ENCODE data around the gene MPHOSPH10.
"Not testable (repeated sequence)": the region's sequence is repeated elsewhere in the genome, so short reads cannot be mapped to it uniquely, and the experiment has no call there.

The MPHOSPH10 gene

DNA sequence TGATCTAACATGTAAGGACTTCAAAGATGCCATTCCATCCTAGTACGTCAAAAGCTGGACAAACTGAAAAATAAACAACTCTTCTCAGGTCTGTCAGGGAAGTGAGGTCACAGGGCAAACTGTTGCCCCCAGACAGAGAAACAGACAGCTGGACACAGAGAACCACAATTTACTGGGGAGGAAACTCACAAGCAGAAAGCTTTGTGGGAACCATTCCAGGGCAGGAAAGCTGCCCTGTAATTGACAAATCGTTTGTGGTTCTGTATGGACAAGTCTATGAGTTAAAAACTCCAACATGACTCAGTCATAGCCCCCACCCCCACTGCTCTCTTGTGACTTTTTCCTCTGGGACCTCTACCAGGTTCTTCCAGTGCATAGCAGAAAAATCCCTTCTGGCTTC, 28.8 kb upstream of the MPHOSPH10 start:
- DNase-seq (ENCODE audit: low read depth), result no peak
- H3K4me3 ChIP-seq (ENCODE audit: low read depth, low read length), result no peak overlapping the region
- TF ChIP-seq, protein P1, sequence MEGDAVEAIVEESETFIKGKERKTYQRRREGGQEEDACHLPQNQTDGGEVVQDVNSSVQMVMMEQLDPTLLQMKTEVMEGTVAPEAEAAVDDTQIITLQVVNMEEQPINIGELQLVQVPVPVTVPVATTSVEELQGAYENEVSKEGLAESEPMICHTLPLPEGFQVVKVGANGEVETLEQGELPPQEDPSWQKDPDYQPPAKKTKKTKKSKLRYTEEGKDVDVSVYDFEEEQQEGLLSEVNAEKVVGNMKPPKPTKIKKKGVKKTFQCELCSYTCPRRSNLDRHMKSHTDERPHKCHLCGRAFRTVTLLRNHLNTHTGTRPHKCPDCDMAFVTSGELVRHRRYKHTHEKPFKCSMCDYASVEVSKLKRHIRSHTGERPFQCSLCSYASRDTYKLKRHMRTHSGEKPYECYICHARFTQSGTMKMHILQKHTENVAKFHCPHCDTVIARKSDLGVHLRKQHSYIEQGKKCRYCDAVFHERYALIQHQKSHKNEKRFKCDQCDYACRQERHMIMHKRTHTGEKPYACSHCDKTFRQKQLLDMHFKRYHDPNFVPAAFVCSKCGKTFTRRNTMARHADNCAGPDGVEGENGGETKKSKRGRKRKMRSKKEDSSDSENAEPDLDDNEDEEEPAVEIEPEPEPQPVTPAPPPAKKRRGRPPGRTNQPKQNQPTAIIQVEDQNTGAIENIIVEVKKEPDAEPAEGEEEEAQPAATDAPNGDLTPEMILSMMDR (IDR thresholded peaks at IDR 0.05; ENCODE audit: control insufficient read depth, extremely low read depth, insufficient read depth), result no peak

DNA sequence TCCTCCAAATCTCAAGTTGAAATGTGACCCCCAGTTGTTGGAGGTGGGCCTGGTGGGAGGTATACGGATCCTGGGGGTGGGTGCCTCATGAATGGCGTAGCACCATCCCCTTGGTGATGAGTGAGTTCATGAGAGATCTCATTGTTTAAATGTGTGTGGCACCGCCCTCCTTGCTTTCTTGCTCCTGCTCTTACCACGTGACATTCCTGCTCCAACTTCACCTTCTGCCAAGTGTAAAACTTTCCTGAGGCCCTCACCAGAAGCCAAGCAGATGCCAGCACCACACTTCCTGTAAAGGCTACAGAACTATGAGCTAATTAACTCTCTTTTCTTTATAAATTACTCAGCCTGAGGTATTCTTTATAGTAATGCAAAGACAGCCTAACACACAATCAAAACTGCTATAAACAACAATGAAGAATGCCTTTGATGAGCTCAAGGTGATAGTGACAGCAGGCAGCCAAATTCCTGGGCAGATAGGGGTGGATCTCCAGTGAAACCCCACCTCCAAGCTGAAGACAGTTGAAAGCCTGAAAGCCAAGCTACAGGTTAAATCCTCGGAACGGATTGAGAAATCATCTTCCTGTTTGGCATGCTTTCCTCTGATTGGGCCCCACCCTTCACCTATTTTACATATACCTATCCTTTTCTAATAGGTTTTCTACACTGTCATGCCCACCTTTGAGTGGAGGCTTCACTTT, 27.3 kb upstream of the MPHOSPH10 start:
- TF ChIP-seq, protein P1 (IDR thresholded peaks at IDR 0.05; ENCODE audit: control insufficient read depth, extremely low read depth, insufficient read depth), result no peak
- no peak overlapping the region for H3K4me3 ChIP-seq (ENCODE audit: low read depth, low read length)
- no peak for DNase-seq (ENCODE audit: low read depth)

DNA sequence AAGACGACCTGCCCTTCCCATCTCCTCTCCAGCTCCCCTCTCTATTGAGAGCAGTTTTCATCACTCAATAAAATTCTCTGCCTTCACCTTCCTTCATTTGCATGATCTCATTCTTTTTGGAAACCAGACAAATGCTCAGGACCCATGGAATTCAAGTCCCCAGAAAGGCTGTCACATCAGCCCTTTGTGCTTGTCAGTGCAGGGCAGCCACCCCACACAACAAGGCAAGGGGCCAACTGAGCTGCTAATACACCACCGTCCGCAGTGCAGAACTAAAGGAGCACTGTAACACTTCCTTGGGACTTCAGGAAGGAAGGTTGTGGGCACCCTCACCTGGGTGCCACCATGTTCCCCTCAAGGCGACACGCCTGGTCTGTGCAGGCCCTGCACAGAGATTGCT, 26.6 kb upstream of the MPHOSPH10 start:
- no peak for DNase-seq (ENCODE audit: low read depth)
- H3K4me3 ChIP-seq (ENCODE audit: low read depth, low read length), result no peak overlapping the region
- TF ChIP-seq, protein P1 (IDR thresholded peaks at IDR 0.05; ENCODE audit: control insufficient read depth, extremely low read depth, insufficient read depth), result no peak

DNA sequence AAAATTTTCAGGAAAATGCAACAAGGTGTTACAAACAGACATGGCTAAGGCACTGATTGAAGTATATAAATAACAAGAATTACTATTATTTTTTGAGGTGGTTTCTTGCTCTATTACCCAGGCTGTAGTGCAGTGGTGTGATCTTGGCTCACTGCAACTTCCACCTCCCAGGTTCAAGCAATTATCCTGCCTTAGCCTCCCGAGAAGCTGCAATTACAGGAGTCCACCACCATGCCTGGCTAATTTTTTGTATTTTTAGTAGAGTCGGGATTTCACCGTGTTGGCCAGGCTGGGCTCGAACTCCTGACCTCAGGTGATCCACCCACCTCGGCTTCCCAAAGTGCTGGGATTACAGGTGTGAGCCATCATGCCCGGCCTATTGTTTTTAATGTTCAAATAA, 24.0 kb upstream of the MPHOSPH10 start:
- not testable (repeated sequence) for DNase-seq (ENCODE audit: low read depth); H3K4me3 ChIP-seq (ENCODE audit: low read depth, low read length)

DNA sequence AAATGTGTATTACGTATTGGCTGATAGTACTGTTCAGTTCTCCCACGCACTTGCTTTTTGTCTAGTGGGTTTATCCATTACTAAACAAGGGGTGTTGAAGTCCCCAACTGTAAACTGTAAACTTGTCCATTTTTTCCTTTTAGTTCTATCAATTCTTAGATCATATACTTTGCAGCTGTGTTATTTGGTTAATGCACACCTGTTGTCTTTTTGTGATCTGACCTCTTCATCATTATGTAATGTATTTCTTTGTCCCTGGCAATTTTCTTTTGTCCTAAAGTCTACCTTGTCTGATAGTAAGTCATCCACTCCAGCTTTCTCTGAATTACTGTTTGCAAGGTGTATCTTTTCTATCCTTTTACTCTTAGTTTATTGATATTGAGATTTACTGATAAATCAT, 22.3 kb upstream of the MPHOSPH10 start:
- H3K4me3 ChIP-seq (ENCODE audit: low read depth, low read length), result no peak overlapping the region
- no peak for DNase-seq (ENCODE audit: low read depth)
- TF ChIP-seq, protein P1 (IDR thresholded peaks at IDR 0.05; ENCODE audit: control insufficient read depth, extremely low read depth, insufficient read depth), result no peak

DNA sequence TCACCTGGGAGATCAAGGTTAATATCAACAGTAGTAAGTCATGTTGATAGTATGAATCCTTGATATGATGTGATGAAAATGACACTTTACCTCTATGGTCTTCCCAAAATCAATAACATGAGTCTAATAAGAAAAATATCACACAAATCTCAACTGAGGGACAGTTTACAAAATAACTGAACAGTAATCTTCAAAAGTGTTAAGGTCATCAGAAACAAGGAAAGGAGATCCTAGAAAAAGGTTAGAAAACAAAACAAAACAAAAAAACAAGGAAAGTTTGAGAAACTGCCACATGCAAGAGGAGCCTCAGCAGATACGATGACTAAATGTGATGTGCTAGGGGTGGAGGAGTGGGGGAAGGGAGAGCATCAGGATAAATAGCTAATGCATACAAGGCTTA, 16.6 kb upstream of the MPHOSPH10 start:
- no peak overlapping the region for H3K4me3 ChIP-seq (ENCODE audit: low read depth, low read length)
- TF ChIP-seq, protein P1 (IDR thresholded peaks at IDR 0.05; ENCODE audit: control insufficient read depth, extremely low read depth, insufficient read depth), result no peak
- no peak for DNase-seq (ENCODE audit: low read depth)

DNA sequence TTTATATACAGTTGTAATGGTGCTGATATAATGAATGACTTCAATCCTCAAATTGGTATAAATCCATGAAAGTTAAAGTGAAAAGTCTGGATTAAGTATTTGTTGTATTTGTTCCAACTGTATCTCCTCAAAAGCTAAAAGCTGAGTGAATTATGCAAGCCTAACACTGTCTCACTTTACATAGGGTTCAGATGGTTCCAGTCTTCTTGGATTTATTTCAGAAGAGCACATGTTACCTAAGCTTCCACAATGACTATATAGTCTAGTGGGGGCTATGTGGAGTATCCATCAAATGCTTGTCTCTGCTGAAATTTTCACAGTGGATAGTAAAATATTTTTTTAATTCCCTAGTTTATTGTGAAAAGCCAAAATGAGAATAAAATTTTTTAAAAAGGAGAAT, 13.4 kb upstream of the MPHOSPH10 start:
- TF ChIP-seq, protein P1 (IDR thresholded peaks at IDR 0.05; ENCODE audit: control insufficient read depth, extremely low read depth, insufficient read depth), result no peak
- DNase-seq (ENCODE audit: low read depth), result no peak
- no peak overlapping the region for H3K4me3 ChIP-seq (ENCODE audit: low read depth, low read length)

Data from LNCaP clone FGC (cell line).